Daoy (cell line): ENCODE measurements around the gene FSTL1. TPM values are rescaled to one million over a fixed set of nuclear protein-coding genes. Genes with fewer than 3 reads are reported as not detected.

Experiments used
- DNase-seq: peaks from one replicate; pipeline ENCODE4 v3.0.0-alpha.2; 2015; ENCODE audit warnings: low read depth
- total RNA-seq: library from RNA; depleted of rRNA; stranded (reverse); fragments of >200 nt; shearing (Covaris generic); gene quantifications from 2 replicates; pipeline ENCODE4 v1.2.3, GENCODE V29; 2014

FSTL1 gene
- total RNA-seq, 1 experiment from 2014 or later: 490 TPM

DNA sequence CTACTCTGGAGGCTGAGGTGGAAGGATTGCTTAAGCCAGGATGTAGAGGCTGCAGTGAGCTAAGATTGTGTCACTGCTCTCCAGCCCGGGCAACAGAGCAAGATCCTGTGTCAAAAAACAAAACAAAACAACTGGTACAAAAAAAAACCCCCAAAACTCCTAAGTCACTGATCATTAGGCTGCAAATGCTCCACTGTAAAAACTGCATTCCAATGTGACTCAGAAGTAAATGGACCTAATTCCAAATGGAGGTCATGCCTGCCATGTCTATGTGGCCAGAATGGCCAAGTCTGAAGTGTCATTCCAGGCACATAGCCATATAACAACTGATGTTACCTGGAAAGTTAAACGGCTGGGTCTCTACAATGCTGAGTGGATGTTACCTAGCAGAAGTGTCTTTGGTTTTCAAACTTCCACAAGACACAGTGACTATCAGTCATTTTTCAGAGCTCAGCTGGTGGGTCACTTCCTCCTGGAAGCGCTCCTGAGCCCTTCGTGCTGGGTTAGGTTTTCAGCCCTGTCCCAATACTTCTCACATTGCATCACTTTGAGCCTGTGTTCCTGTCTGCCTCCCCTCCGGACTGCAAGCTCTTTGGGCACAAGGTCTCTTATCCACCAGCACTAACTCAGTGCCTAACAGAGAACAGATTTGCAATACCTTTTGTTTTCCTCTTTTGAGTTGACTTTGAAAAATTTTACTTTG lies 10.6 kb downstream of the FSTL1 start:
- DNase-seq: peak; percentile 29

DNA sequence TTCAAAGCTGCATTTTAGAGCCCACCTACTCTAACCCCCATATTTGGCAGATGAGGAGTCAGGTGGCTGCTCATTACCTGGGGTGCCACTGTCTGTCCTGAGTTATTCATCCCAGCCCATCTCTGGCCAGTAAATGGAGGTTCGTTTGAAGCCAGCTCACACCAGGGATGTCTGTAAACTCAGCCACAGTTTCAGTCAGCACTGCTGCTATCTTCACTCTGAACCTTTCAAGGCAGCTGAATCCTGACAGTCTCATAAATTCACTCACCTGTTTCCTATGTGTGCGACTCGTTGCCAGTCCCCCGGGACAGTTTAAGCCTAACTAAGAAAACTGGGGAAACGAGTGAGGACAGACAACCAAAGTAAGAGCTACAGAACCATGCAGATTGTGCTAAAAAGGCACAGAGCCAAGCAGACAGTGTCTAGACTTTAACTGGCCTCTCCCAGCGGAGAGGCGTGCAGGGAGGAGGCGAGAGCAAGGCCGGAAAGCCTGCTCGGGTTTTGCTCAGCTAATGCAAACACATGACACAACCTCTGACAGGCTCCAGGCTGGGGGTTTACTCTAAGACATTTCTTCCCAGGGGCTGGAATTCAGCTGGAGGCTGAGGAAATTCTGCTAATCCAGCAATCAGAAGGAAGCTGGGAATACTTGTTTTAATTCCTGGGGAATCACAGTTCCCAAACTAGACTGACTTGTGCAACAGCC lies 12.0 kb downstream of the FSTL1 start:
- DNase-seq: peak; percentile 89

DNA sequence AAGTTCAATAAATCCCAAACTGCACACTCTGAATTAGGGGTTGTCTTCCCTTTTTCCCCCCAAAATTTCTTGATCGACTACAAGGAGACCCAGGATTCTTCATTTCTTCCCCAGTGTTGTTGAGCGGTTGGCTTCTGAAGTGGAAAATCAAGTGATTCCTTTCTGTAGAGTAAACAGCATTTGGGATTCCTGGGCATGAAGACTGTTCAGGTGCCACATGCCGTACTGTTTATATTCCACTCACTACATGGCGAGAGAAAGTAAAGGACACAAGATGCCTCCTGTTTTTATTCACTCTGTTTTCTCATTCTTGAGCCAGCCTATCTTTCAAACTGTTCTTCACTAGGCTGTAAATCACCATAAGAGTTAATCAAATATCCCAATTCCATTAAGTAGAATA lies 12.6 kb downstream of the FSTL1 start:
- DNase-seq: no peak

DNA sequence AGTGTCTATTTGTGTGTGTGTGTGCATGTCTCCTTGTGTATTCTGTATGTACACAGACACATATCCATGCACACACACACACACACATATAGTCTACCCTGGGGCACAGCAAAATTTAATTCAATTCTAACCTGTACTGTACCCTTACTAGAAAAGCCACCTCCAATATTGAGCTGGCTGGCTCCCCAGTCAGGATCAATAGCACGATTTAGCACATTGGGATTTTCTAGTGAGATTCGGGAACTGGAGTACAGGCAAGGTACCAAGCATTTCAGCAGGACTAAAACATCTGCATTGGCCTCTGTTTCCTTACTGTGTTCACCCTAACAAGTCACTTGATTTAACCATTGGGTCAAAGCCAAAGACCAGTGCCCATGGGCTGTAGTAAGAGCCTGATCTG lies 13.2 kb downstream of the FSTL1 start:
- no peak for DNase-seq

DNA sequence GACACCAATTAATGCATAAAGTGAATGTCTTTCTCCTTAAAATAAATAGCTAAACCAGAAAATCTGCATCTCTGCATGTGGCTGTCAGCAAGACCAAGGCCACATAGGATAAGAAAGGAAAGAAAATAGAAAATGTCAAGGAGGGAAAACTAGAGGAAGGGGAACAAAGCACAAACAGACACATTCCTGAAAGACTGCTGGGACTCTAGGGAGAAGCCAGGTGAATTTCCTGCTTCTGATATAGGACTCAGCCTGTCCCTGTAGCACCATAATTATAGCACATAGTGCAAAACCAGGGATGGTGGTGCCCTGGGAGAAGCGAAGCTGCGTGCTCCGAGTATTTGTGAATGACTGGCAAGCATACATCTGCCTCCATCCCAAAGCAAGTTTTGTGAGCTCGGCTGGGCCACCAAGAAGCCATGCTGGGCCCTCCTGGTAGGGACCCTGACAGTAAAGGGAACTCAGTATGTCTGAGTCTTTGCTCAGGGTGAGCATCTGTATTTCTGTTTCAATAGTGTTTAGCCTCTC lies 14.2 kb downstream of the FSTL1 start:
- DNase-seq: no peak

DNA sequence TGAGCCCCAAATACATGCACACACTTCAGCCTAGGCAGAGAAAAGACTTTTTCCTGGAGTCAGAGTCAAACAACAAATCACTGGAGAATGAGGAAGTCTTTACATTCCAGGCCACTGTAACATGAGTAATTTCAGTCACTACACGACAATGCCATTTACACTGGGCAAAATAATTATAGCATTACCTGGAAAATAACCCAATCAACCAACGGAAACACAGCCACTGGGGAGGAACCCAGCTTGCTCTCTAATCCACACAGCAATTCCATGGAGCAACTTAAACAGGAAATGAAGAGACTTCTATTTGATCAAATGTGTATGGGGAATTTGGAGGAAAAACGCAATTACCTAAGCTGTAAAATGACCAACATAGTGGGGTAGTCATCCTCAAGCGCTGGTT lies 15.2 kb downstream of the FSTL1 start:
- peak; percentile 75 for DNase-seq

DNA sequence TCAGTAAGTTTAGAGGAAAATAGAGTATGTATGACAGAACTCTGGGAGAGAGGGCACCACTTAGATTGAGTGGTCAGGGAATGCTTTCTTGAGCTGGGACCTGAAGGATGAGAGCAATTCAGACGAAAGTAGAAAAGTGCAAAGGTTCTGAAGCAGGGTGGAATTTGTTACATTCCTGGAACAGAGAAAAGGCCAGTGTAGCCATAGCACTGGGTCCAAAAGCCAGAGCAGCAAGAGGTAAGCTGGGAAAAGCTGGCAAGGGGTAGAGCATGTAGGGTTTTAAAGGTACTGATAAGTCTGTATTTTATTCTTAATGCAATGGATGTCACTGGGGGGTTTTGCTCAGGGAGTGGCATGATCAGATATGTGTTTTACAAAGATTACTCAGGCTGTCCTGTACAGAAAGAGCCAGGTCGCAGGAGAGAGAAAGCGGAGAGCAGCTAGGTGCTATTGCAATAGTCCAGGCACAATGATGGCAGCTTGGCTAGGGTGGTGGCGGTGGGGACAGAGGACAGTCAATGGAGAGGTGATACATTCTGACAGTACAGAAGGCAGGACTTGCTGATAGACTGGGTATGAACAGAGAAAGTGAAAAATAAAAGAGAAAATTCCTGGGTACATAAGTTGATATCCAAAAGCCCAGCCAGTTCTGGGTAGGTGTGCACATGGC lies 17.0 kb downstream of the FSTL1 start:
- no peak for DNase-seq

DNA sequence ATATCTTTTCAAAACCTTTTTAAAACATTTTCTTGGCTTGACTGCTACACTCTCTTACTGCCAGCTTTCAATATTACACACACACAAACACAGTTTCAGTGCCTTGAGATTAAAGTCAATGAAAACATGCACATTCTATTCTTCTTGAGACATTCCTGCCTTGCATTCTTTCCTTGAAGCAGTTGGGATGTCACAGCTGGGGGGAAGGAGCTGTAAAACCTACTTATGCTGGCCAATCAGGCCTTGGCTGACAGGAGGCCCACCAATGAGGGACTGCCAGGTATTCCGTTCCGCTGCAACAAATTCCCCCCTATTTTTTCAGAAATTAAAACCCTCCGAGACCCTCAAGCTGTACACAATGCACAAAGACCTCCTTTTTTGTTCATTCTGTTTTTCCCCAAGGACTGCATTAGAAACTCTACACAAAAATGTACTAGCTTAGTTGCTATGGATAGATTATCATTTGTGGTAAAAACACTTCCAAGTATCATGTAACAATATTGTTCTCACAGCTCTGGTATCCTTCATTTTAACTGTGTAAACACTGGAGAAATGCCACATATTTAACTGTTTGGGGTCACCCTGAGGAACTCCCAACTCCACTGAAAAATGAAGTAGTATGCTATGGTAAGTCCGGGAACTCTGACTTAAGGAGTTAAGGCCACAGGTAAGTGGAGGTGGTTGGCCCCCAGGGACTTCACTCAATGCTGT lies 18.5 kb downstream of the FSTL1 start:
- DNase-seq: no peak

DNA sequence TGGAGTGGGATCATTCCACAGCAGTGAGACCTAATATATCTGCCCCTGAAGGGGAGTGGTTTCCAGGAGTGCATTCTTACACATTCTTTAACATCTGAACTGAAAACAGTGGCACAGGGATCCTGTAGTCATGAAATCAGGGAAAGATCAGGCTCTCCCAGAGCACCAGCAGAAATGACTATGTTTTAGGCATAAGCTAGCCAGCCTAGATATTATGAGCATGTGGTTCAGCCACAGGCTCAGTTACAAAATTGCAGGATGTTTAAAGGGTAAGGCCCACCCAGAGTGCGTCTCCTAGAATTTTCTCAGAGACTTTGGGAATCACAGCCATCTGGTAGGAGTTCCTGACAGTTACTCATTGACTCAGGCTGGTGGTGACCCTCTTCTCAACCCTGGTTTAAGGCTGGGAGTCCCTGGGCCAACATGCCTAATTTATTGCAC lies 20.9 kb downstream of the FSTL1 start:
- no peak for DNase-seq

- DNase-seq: no peak
Measured at GRCh38 chr3:120428924-120429323, 21.9 kb downstream of the FSTL1 start.

GRCh38 chr3:120427201-120427600 lies 23.6 kb downstream of the FSTL1 start:
- no peak for DNase-seq

DNA sequence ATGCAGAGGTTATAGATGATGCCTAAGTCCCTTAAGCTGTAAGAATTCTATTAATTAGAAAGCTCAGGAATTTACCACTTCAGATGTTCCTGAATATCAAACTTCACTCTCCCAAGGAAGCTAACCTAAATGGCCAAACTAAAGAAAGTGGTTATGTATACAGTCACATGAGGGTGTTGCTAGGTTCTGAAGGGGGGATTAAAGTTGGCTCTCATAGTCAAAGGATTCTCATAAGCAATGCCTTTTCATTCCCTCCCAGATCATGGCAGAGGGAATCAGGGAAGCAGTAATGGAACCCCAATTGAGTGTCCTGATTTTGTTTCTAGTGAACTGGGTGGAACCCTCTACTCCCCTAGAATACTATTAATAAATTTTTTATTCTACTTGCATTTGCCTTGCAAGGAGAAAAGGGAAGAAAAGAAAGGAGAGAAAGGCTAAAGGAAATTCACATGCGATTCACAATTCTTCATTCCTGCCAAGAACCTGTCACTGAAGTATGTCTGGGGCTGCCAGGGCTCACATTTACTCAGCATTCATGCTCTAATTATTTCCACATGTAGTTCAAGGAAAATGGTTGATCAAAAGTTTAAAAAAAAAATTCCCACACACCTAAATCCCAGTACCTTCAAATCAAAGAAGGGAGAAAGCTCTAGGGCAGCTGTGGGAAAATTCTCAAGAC lies 25.1 kb downstream of the FSTL1 start:
- DNase-seq: peak; percentile 46

GRCh38 chr3:120424976-120425570 lies 25.7 kb downstream of the FSTL1 start:
- no peak for DNase-seq

DNA sequence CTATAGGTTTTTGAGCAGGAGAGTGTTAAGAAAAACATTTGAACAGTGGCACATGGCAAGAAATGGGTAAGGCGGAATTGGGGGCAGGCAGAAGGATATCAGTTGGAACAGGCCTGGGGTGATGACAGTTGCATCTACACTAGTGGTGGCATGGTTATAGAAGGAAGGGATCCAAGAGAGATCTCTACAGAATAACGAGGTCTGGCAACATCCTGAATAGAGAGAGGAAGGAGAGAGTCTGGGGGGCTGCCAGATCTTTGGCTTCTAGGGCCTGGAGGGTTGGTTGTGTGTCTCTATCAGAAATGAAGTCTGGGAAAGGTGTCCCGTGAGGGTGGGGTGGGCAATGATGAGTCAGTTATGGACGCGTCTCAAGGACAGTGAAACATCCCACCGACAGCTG lies 26.3 kb downstream of the FSTL1 start:
- no peak for DNase-seq

GRCh38 chr3:120423432-120423831 lies 27.4 kb downstream of the FSTL1 start:
- DNase-seq: no peak

GRCh38 chr3:120421926-120422325 lies 28.9 kb downstream of the FSTL1 start:
- no peak for DNase-seq

GRCh38 chr3:120420928-120421551 lies 29.8 kb downstream of the FSTL1 start:
- DNase-seq: no peak

- DNase-seq: no peak
Measured at GRCh38 chr3:120420360-120420759, 30.4 kb downstream of the FSTL1 start.

- no peak for DNase-seq
Measured at GRCh38 chr3:120419797-120420196, 31.0 kb downstream of the FSTL1 start.

GRCh38 chr3:120418866-120419490 lies 31.8 kb downstream of the FSTL1 start:
- DNase-seq: peak; percentile 54
